GM12878 (cell line): ENCODE data around the gene ACTN2. TPM values are rescaled to one million over a fixed set of nuclear protein-coding genes. Genes with fewer than 3 reads are reported as not detected.
A peak's percentile ranks its signal among the peaks of the same experiment; 100 is the strongest.

Experiments used
- ASH2L ChIP-seq: fragments of 300-600, 200-600 bp; sonication (generic); IDR thresholded peaks from 2 replicates; pipeline ENCODE4 v1.6.1; 2017; ENCODE audit warnings: low read depth, mild to moderate bottlenecking, borderline replicate concordance
- BACH1 ChIP-seq: fragments of 450-650 bp; IDR thresholded peaks from 2 replicates; pipeline ENCODE4 v1.6.1; 2017; ENCODE audit warnings: mild to moderate bottlenecking, borderline replicate concordance
- BCL11A ChIP-seq: IDR thresholded peaks from 2 replicates; pipeline ENCODE4 v1.6.1; 2011; ENCODE audit warnings: low read depth, low read length
- BMI1 ChIP-seq: fragments of 450-650 bp; IDR thresholded peaks from 2 replicates; pipeline ENCODE4 v1.6.1; 2016; ENCODE audit warnings: mild to moderate bottlenecking, moderate library complexity, borderline replicate concordance
- BRCA1 ChIP-seq: IDR thresholded peaks from 2 replicates; pipeline ENCODE4 v1.6.1; 2011; ENCODE audit warnings: low read depth, low read length, improper control_type of control experiment
- CTCF ChIP-seq, 3 experiments: IDR thresholded peaks in 2 of 3; conservative IDR thresholded peaks in 1 of 3; 2 replicates each; pipeline ENCODE4 v1.5.1; 2011; ENCODE audit warnings: low read depth in 3 of 3, low read length in 3 of 3, mild to moderate bottlenecking in 3 of 3, control low read depth in 2 of 3, moderate library complexity in 2 of 3, inconsistent platforms in 1 of 3, mixed read lengths in 1 of 3; ENCODE audit not compliant: control insufficient read depth in 2 of 3, insufficient read depth in 1 of 3; ENCODE audit errors: extremely low read depth in 1 of 3
- FOS ChIP-seq: IDR thresholded peaks from 3 replicates; pipeline ENCODE4 v1.6.1; 2011; ENCODE audit warnings: borderline replicate concordance; ENCODE audit not compliant: insufficient read length; ENCODE audit errors: extremely low read depth
- IRF3 ChIP-seq: fragments of 450-650 bp; IDR thresholded peaks from 2 replicates; pipeline ENCODE4 v1.6.1; 2014; ENCODE audit warnings: mild to moderate bottlenecking
- JUND ChIP-seq: IDR thresholded peaks from 2 replicates; pipeline ENCODE4 v1.6.1; 2012; ENCODE audit warnings: low read depth, mild to moderate bottlenecking, low read length, improper control_type of control experiment, moderate library complexity
- KAT2A ChIP-seq: conservative IDR thresholded peaks from 2 replicates; pipeline ENCODE4 v1.6.1; 2011; ENCODE audit warnings: low read depth, low read length; ENCODE audit not compliant: control insufficient read depth
- MAX ChIP-seq: IDR thresholded peaks from 2 replicates; pipeline ENCODE4 v1.6.1; 2012; ENCODE audit warnings: low read depth, low read length, improper control_type of control experiment
- MEF2A ChIP-seq: IDR thresholded peaks from 2 replicates; pipeline ENCODE4 v1.6.1; 2011; ENCODE audit warnings: low read depth, mild to moderate bottlenecking, low read length, moderate library complexity; ENCODE audit not compliant: insufficient read depth
- MTA2 ChIP-seq: fragments of 450-650 bp; IDR thresholded peaks from 2 replicates; pipeline ENCODE4 v1.6.1; 2016; ENCODE audit warnings: low read depth, mild to moderate bottlenecking, moderate library complexity
- NFYA ChIP-seq: IDR thresholded peaks from 2 replicates; pipeline ENCODE4 v1.6.1; 2011; ENCODE audit warnings: low read depth, mild to moderate bottlenecking, low read length, improper control_type of control experiment, borderline replicate concordance
- PML ChIP-seq: IDR thresholded peaks from 2 replicates; pipeline ENCODE4 v1.6.1; 2012; ENCODE audit warnings: low read length, inconsistent platforms
- POU2F2 ChIP-seq: IDR thresholded peaks from 3 replicates; pipeline ENCODE4 v1.6.1; 2011; ENCODE audit warnings: low read depth, mild to moderate bottlenecking, low read length, borderline replicate concordance
- RB1 ChIP-seq: fragments of 450-650 bp; formaldehyde crosslinking; IDR thresholded peaks from 2 replicates; pipeline ENCODE4 v1.6.1; 2017; ENCODE audit warnings: mild to moderate bottlenecking, borderline replicate concordance
- SIX5 ChIP-seq: IDR thresholded peaks from 2 replicates; pipeline ENCODE4 v1.6.1; 2011; ENCODE audit warnings: mild to moderate bottlenecking, low read depth, low read length, moderate library complexity; ENCODE audit not compliant: severe bottlenecking
- SREBF1 ChIP-seq: IDR thresholded peaks from 2 replicates; pipeline ENCODE4 v1.6.1; 2012; ENCODE audit warnings: mild to moderate bottlenecking, low read length
- SRF ChIP-seq, 2 experiments: IDR thresholded peaks; 2 replicates each; pipeline ENCODE4 v1.6.1; 2011; ENCODE audit warnings: low read depth in 2 of 2, low read length in 2 of 2, mild to moderate bottlenecking in 1 of 2, moderate library complexity in 1 of 2
- TAF1 ChIP-seq: IDR thresholded peaks from 2 replicates; pipeline ENCODE4 v1.6.1; 2011; ENCODE audit warnings: mild to moderate bottlenecking, low read depth, low read length, borderline replicate concordance
- TARDBP ChIP-seq: IDR thresholded peaks from 2 replicates; pipeline ENCODE4 v1.6.1; 2016; ENCODE audit warnings: borderline replicate concordance
- TCF12 ChIP-seq: IDR thresholded peaks from 2 replicates; pipeline ENCODE4 v1.6.1; 2011; ENCODE audit warnings: low read depth, mild to moderate bottlenecking, low read length
- ZNF687 ChIP-seq: fragments of 450-650 bp; IDR thresholded peaks from 2 replicates; pipeline ENCODE4 v1.6.1; 2017; ENCODE audit warnings: mild to moderate bottlenecking, moderate library complexity
- polyA plus RNA-seq, 11 experiments: library from polyadenylated mRNA; depleted of rRNA in 4 of 11; unstranded in 6 of 11; stranded (reverse) in 5 of 11; fragments of >200 nt; fragmentation: Nextera tagmentation in 4 of 11; fragmentation: Illumina TruSeq in 1 of 11; extraction: Ambion mirVana in 4 of 11; extraction: Trizol in 1 of 11; gene quantifications; 1 replicate in 1 of 11; 2 replicates in 10 of 11; pipeline versions ENCODE4 v1.2.1 to v1.2.3, GENCODE V29; 2011 to 2016; ENCODE audit warnings: inconsistent platforms in 2 of 11, missing spikeins in 2 of 11, low read depth in 1 of 11
- total RNA-seq, 4 experiments: library from RNA; depleted of rRNA in 3 of 4; stranded (reverse); fragments of >200 nt in 3 of 4; fragmentation: Illumina TruSeq in 1 of 4; extraction: Trizol in 1 of 4; gene quantifications; 2 replicates each; pipeline versions ENCODE4 v1.2.1 to v1.2.3, GENCODE V29; 2013 to 2021

ACTN2 gene
- total and polyA plus RNA-seq, 10 of the 15 experiments (the other 5 are each of a cell fraction or from before 2014, with no cell fraction given): 0.10 TPM; not detected in 9

- TF ChIP-seq PML (no peak; the same call in 1 of the 2 replicates), BCL11A (no peak), SRF (IDR thresholded peaks at IDR 0.05; ENCODE audit: low read depth in 2 of 2, low read length in 2 of 2) (peak in 1 of 2 experiments; percentile 63; a peak in 1 of 4 replicates), MTA2 (no peak), ZNF687 (peak; percentile 92), KAT2A (no peak), MEF2A (0 out of 2 replicates have a peak, but pooled peaks have one; percentile 15), TARDBP (no peak; the same call in 1 of the 2 replicates), TCF12 (0 out of 2 replicates have a peak, but pooled peaks have one; percentile 22), SREBF1 (peak; percentile 58; the same call in 1 of the 2 replicates), IRF3 (peak; percentile 83), TAF1 (peak; percentile 87), MAX (peak; percentile 60; the same call in 1 of the 2 replicates), CTCF (IDR thresholded peaks at IDR 0.05 in 2 of 3, conservative IDR thresholded peaks at IDR 0.05 in 1 of 3; ENCODE audit: control insufficient read depth in 2 of 3, extremely low read depth in 1 of 3, insufficient read depth in 1 of 3, low read depth in 3 of 3, low read length in 3 of 3) (no peak), FOS (peak; percentile 75), BACH1 (peak; percentile 88), ASH2L (peak; percentile 72; the same call in 1 of the 2 replicates), POU2F2 (0 out of 3 replicates have a peak, but pooled peaks have one; percentile 4), NFYA (peak; percentile 92), BRCA1 (no peak), RB1 (no peak), JUND (no peak), BMI1 (no peak), SIX5 (peak; percentile 92)
These were observed 108.9 kb downstream of the ACTN2 start, which contains the start of gene MTR (continued) for GRCh38 chr1:236795035-236795756.
